IPS-11a (cell line): ENCODE results near the gene PLCH2.

Source experiments
- H3K4me3 ChIP-seq: one replicate; pipeline ENCODE4 v1.5.1; 2013; ENCODE audit warnings: low read depth, low read length, control low read depth

The PLCH2 gene

DNA sequence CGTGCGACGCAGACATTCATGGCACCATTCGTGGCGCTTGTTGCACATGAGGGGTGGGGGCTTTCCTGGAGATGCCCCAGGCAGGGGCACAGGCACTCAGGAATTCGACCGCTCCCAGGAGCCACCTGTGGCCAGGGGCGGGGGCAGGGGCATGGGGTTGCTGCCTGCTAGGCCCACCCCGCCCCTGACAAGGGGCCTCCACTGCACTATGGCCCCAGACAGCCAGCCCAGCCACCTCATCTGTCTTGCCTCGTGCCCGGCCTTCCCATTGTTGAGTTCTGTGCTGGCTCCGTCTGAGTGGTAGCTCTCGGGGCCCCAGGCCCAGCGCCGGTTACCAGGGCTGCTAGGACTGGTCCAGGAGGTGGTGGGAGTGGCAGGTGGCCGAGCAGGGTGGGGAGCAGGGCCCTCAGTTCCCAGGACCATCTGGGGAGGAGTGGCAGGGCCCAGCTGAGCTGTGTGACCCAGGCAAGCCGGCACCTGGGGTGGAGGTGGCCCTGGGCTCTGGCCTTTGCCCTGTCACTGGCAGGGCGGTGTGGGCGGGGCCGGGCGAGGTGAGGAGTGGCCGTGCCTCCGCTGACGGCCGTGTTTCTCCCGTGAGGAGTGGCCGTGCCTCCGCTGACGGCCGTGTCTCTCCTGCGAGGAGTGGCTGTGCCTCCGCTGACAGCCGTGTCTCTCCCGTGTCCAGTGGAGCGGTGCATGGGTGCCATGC lies 1.9 kb downstream of the PLCH2 start:
- H3K4me3 ChIP-seq, result no peak overlapping the region

DNA sequence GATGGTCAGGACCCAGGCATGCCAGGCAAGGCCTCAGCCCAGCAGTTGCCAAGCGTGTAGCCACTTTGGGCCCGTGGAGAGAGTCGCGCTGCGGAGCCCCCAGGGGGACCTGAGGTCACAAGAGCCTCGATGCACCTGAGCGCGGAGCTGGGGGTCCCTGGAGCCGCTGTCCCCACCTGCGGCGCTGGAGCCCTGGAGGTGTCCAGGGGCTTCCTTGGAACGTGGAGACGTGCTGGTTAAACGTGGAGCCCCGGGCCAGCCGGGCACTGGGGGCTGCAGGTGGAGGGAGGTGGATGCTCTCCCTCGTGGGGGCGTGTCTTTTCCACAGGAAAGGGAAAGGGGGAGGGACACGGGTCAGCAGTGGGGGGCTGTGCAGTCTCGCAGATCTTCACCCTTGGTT lies 3.1 kb downstream of the PLCH2 start:
- no peak overlapping the region for H3K4me3 ChIP-seq

DNA sequence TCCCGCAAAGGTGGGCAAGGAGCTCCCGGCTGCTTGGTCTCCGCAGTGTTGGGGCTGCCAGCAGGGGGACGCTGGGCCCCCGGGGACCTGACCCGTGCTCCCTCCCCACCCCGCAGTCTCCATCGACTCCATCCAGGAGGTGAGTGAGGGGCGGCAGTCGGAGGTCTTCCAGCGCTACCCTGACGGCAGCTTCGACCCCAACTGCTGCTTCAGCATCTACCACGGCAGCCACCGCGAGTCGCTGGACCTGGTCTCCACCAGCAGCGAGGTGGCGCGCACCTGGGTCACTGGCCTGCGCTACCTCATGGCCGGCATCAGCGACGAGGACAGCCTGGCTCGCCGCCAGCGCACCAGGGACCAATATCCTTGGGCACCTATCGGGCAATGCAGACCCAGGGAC lies 3.5 kb downstream of the PLCH2 start:
- H3K4me3 ChIP-seq, result no peak overlapping the region

DNA sequence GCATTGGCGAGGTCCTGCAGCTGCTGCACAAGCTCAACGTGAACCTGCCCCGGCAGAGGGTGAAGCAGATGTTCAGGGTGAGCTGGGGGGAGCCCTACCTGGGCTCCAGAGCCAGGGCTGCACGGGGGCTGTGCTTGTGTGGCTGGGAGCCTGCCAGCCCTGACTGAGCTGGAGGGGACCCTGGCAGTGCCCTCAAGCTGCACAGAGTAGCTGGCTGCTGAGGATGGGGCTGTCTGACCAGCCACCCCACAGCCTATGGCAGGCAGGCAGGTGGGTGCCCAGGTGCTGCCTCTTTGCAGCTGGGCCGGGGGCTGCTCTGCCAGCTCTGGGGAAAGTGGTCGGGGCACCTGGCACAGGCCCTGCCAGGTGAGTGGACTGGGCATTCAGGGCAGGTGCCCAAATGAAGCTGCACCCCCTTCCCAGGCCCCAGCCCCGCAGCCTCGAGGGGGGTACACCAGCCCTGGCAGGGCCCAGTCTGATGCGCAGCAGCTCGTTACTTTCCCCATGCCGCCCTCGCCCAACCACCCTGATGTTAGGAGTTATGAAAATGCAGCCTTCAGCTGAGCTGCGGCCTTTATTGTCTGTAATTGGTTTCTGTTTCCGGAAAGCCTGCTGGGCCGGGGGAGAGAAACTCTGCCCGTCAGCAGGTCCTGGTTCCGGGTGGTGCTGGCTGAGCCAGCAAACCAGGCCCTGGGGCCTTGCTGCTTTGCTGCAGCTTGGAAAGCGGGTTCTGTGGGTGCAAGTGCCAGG lies 4.3 kb downstream of the PLCH2 start:
- no peak overlapping the region for H3K4me3 ChIP-seq

DNA sequence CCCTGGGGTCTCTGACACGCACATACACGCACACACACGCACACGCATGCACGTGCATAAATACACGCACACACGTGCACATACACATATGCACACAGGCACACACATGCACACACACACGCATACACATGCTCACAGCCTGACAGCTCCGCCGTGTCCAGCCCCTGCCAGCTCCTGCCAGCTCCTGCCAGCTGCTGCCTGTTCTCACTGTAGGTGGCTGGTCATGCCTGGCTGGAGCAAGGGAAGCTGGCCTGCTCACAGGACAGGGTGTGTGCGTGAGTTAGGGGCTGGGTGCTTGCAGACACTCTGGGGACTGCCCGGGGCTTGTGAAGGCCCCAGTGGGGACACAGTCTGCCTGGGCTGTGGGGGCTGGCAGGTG lies 4.9 kb downstream of the PLCH2 start:
- H3K4me3 ChIP-seq, result no peak overlapping the region

DNA sequence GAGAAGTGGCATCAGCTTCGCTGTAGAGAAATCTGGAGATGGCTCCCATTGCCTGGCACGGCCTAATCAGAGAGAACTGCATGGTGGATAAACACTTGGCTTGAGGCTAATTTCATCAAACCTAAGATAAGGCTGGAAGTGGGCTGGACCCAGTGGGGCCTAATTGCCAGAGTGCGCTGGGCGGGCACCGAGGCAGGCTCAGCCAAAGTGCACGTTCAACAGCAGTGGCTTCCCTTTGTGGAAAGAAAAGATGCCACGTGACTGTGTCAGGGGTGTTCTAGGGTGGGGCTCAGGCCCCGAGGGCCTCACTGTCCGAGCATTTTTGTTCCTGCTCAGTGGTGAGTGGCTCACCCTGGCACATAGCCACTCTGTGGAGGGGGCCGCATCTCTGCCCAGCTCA lies 5.8 kb downstream of the PLCH2 start:
- no peak overlapping the region for H3K4me3 ChIP-seq

DNA sequence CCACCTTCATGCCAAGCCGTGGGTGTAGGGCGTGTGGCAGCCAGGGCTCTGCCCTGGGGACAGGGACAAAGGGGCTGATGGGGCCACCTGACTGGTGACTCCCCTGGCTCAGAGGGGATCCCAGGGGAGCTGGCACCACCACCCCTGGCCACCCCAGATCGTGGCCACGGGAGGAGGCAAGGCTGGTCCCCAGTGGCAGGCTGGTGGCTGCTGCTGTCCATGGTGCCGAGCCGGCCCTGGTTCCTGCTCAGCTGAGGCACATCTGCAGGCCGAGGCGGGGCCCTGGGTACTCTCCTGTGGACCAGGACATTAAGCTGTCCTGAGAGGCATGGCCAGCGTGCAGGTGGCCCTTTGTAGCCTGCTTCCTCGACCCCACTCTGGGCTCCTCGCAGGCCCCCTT lies 6.5 kb downstream of the PLCH2 start:
- no peak overlapping the region for H3K4me3 ChIP-seq

DNA sequence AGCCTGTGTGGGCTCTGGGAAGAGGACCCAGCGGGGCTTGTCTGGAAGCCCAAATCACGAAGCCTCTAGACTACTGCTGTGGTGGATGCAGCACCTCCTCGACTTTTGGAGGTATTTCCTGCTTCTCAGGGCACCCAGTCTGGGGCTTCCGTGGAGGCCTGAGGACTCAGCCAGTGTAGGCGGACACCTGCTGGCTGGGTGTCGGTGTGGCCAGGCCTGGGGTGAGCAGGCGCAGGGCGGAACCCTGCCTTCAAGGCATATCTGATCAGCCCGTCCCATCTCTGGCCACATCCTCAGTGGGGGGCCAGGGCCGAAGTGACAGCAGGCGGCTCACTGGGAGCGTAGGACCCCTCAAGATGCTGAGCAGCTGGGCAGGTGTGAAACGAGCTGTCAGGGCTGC lies 6.9 kb downstream of the PLCH2 start:
- no peak overlapping the region for H3K4me3 ChIP-seq

DNA sequence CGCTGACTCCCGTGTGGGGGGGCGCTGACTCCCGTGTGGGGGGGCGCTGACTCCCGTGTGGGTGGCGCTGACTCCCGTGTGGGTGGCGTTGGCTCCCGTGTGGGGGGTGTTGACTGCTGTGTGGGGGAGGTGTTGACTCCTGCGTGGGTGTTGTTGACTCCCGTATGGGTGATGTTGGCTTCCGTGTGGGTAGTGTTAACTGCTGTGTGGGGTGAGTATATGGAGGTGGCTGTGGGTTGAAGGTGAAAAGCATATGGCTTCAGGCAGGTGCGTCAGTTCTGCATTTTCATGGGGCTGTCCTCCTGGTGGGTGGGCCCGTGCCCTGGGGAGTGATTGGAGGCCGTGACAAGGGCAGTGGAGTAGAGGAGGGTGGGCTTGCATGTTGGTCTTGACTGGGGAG lies 7.9 kb downstream of the PLCH2 start:
- no peak overlapping the region for H3K4me3 ChIP-seq

DNA sequence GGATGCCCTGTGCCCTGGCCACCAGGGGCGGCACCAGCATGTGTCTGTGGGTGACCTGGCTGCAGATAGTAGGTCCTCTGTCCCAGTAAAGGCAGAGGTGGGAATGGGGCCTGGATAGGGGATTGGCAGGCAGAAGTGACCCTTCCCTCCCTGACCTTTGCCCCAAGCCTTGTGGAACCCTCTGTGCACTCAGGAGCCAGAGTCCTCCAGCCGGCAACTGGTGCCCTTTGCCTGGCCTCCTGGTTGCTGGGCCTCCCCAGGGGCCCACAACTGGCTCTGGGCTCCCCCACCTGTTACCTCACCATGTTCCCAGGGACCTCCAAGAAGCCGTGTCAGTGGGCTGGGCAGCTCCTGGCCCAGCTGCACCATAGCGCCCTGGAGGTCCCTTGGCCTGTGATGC lies 10.0 kb downstream of the PLCH2 start:
- no peak overlapping the region for H3K4me3 ChIP-seq

DNA sequence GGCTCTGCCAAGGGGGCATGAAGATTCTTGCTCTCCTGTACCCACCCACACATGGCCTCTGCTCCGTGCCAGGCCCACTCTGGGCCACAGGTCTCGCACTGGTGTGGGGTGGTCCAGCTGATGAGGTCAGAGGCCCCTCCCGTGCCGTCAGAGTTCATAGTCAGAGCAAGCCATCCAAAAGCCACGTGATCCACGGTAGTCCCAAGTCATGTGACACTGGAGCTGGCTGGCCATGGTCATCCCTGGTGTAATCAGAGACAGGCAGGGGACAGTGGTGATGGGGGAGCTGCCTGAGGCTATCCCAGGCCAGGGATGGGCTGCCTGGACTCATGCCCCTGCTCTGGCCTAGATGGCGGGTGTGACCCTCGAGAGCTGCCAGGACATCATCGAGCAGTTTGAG lies 10.5 kb downstream of the PLCH2 start:
- H3K4me3 ChIP-seq, result no peak overlapping the region

DNA sequence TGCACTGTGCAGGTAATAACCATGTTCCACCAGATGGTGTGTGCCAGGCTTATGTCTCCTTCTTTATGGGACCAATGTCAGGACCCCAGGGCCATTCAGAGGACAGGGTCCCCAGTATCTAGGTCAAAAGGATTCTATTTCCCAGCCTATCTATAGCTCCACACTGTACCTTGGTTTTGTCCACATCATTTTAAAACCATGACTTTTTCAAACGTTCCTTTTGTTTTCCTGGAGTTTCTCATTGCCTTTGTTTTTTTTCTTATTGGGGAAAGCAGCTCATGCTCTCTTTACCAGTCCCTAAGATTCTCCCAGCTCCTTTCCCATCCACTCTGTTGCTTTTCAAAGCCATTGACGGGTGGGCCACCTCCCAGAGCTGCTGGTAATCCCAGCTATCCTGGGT lies 12.6 kb downstream of the PLCH2 start:
- no peak overlapping the region for H3K4me3 ChIP-seq

DNA sequence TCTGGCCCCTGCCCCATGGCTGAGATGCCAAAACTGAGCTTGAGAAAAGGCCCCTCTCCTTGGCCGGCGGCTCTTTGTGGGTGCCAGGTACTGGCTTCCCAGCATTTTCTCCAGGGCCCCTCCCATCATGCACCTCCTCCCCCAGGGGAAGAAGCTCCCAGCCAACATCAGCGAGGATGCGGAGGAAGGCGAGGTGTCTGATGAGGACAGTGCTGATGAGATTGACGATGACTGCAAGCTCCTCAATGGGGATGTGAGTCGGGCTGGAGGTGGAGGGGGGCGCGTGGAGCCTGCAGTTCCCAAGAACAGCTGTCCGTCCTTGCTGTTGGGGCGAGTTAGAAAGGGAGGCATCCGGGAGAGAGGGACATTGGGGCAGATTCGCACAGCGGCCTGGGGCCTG lies 13.5 kb downstream of the PLCH2 start:
- no peak overlapping the region for H3K4me3 ChIP-seq

DNA sequence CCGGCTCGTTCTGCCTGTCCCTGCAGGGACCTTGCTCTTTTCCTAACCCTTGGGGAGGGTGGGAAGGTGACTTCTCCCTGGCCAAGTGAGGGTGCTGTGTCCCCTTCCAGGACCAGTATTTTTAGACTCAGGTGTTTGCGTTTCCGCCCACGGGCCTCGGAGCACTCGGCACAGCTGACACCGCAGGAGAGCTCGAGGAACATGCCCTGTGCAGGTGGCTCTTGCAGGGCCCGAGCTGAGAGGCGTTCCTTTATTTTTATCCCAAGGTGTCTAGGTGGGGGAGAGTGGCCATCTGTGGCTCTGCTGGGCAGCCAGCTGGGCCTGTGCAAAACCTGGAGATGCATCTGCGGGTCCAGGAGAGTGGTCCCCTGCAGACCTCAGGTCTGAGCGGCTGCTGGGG lies 16.0 kb downstream of the PLCH2 start:
- H3K4me3 ChIP-seq, result no peak overlapping the region

DNA sequence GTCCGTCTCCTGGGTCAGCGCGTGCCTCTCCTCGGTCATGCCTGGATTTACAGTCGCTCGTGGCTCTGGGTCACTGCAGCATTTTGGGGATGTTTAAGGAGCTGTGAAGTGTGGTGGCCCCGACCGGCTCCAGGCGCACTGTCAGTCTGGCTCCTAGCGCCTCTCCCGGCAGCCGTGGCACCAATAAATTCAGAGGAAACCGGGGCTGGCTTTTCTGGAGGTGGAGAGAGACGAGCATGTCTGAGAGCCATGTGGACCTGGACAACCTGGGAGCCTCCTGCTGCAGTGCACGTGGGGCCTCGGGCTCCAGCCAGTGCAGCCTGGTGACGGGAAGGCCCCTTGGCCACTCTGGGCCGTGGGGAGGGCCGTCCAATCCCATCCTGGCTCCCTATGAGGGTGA lies 17.1 kb downstream of the PLCH2 start:
- no peak overlapping the region for H3K4me3 ChIP-seq

DNA sequence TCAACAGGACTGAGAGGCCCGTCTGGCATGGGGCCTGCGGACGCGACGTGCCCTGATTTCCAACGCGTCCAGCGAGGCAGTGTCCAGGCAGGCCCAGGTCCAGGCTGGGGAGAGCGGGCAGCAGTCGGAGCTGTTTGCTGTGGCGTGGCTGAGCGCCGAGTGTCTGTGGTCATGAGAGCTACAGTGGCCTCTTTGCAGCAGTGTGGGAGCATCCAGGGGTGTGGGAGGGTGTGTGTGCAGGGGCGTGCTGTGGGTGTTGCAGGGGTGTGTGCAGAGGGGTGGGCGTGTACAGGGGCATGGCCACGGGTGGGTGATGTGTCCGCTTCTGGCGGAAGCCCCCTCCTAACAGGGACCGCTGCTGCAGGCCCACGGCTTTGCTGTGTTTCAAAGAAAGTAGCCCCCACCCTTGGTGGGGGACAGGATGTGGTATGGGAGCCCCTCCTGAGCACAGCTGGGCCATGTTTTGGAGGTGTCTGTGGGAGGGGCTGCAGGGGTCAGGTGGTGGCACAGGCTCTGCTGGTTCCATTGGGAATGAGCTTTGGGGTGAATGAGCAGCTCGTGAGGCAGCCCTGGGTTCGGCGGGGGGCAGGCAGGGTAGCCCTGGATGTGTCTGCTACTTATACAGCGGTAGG lies 17.7 kb downstream of the PLCH2 start:
- no peak overlapping the region for H3K4me3 ChIP-seq

DNA sequence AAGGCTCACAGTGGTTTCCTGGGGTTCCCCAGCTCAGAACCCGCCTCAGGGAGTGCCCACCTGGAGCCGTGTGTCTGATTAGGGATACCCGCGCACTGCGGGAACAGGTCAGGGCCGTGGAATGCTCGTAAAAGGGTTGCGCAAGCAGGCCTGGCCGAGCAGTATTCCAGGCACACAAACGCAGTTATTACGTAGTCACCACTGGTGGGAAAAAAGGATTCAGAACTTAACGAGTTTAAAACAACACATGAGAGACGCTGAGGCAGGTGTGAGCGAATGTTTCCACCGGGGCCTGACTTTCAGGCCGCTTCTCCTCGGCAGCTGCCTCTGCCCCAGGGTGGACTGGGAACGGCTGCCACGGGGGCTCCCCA lies 18.2 kb downstream of the PLCH2 start:
- no peak overlapping the region for H3K4me3 ChIP-seq

DNA sequence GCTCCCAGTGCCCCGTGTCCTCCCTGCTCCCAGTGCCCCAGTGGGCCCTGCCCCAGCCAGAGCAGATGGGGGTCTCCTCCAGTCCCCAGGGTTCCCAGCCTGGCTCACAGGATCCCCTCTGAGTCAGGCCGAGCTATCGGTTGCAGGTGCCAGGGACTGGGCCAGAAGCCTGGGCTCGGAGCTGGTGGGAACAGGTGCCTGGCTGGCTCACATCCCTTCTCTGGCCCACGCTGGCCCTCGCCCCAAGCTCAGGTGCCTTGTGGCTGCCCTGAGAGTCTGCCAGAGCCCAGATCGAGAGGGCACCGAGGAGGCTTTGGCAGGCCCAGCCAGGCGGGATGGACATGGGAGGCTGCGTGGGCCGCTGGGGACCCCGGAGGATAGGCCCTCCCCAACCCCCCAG lies 18.9 kb downstream of the PLCH2 start:
- no peak overlapping the region for H3K4me3 ChIP-seq

DNA sequence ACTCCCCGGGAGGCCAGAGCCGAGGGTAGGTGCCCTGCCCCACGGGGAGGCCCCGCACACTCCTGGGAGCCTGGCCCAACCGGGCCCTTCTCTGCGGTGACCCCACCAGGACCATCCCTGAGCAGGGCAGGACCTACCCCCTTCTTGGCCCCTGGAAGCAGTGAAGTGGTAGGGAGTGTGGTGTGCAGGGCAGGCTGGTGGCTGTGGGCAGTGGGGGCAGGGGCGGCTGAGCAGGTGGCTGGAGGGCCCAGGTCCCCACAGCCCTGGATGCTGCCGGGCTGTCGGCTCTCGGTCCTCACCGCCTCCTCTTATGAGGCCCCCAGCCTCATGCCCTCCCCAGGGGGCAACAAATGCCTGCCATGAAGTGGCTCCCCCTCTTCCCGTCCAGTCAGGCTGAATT lies 19.5 kb downstream of the PLCH2 start:
- H3K4me3 ChIP-seq, result no peak overlapping the region

DNA sequence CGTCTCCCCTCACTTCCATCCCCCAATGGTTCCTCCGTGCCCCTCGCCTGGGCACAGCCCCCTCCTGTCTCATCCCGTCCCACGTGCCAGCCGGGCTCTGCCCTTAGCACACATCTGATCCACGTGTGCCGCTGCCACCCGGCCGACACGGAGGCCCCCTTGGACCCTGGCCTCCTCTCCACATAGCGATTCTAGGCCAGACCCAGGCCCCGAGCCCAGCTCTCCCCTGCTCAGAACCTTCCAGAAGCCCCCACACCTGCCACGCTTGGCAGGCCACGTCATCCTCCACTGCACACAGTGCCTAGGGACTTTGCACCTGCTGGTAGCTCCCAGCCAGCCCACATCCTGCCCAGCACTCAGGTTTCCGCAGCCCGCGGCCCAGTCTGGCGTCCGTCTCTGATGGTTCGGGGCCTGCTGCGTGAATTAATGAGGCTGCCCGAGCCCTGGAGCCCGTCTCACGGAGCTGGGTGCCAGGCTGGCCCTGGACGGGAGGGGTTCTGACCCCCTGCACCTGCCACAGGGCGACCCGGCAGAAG lies 20.1 kb downstream of the PLCH2 start:
- H3K4me3 ChIP-seq, result no peak overlapping the region

DNA sequence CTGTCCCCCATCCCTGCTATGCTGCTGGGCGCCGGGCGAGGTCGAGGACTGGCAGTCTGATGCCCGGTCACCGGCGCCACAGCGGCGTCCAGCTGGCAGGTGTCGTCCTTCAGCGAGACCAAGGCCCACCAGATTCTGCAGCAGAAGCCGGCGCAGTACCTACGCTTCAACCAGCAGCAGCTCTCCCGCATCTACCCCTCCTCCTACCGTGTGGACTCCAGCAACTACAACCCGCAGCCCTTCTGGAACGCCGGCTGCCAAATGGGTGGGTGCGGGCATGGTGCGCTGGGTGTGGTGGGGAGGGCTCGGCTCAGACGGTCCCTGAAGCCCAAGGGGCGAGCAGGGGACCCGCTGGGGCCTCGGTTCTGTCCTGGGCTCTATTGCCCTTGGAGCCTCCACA lies 20.7 kb downstream of the PLCH2 start:
- H3K4me3 ChIP-seq, result no peak overlapping the region

DNA sequence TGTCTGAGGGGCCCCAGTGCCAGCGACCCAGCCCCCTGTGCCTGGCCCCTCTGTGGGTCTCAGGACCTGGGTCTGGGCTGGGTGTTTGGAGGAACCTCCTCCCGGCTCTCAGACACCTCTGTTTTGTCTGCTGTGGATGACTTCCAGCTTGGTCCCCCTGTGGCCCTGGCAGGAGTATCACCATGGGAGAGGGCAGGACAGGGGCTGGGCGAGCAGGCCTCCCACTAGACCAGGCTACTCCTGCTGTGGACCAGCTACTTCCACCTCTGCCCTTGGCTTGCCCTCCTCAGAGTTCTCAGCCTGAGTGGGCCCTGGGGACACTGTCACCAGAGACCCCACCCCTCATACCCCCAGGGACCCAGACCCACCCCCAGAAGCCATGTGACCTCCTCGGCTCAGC lies 21.8 kb downstream of the PLCH2 start:
- no peak overlapping the region for H3K4me3 ChIP-seq
